ENCODE results near the gene DPYD. TPM values are rescaled to one million over a fixed set of nuclear protein-coding genes. Genes with fewer than 3 reads are reported as not detected.
A peak's percentile ranks its signal among the peaks of the same experiment; 100 is the strongest.

Gene DPYD
- total RNA-seq, 4 donors from 2014 or later, result 35.7 to 65.4 (median 43.7) TPM

- peaks cover 0 to 24% (median 2%) of the 10 kb centered on the region in 4 donors for H3K4me1 ChIP-seq
- H3K36me3 ChIP-seq, result no peaks in the 10 kb centered on the region
- TF ChIP-seq, protein P1, sequence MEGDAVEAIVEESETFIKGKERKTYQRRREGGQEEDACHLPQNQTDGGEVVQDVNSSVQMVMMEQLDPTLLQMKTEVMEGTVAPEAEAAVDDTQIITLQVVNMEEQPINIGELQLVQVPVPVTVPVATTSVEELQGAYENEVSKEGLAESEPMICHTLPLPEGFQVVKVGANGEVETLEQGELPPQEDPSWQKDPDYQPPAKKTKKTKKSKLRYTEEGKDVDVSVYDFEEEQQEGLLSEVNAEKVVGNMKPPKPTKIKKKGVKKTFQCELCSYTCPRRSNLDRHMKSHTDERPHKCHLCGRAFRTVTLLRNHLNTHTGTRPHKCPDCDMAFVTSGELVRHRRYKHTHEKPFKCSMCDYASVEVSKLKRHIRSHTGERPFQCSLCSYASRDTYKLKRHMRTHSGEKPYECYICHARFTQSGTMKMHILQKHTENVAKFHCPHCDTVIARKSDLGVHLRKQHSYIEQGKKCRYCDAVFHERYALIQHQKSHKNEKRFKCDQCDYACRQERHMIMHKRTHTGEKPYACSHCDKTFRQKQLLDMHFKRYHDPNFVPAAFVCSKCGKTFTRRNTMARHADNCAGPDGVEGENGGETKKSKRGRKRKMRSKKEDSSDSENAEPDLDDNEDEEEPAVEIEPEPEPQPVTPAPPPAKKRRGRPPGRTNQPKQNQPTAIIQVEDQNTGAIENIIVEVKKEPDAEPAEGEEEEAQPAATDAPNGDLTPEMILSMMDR (IDR thresholded peaks at IDR 0.05), result no peak
- no peak for TF ChIP-seq POLR2A (IDR thresholded peaks at IDR 0.05)
- no peak for TF ChIP-seq EP300 (IDR thresholded peaks at IDR 0.05)
- no peak overlapping the region for H3K27ac ChIP-seq
- DNase-seq (ENCODE audit: low spot score in 2 of 2), result no peak
- H3K9me3 ChIP-seq, result no peaks in the 10 kb centered on the region
- WGBS, 2 donors, result 81 to 94% methylated on average over 5 of the region's 5 CpGs
- no peaks in the 10 kb centered on the region for H3K27me3 ChIP-seq
- no peak overlapping the region for H3K4me3 ChIP-seq
Measured at GRCh38 chr1:97136996-97137395, 783.8 kb downstream of the DPYD start.

DNA sequence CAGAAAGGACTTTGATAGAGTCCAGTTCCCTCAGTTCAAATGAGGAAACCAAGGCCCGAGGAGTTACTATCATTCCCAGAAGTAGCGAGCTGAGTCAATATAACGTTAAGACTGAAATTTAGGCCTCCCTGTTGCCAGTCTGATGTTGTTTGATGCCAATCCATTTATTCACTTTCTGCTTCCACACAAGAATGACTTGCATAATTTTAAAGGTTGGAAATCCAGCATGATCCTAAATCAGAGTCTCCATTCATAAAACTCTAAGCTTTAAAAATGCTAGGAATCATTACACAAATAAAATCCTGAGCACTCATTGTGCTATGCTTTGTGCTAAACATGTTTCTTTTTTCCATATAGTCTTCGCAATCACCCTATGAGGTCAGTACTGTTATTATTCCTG is 784.9 kb downstream of the DPYD start:
- Histone ChIP-seq H3K4me3 (no peak overlapping the region), H3K4me1 (peaks cover 0 to 19% (median 2%) of the 10 kb centered on the region in 4 donors), H3K36me3 (no peaks in the 10 kb centered on the region), H3K27me3 (no peaks in the 10 kb centered on the region), H3K27ac (peak overlapping the region in 1 of 4 donors; percentile 9), H3K9me3 (no peaks in the 10 kb centered on the region)
- no peak for TF ChIP-seq EP300 (IDR thresholded peaks at IDR 0.05)
- TF ChIP-seq POLR2A (IDR thresholded peaks at IDR 0.05), result no peak
- 69 to 82% methylated on average over 4 of the region's 4 CpGs for whole genome bisulfite sequencing, 2 donors
- no peak for DNase-seq (ENCODE audit: low spot score in 2 of 2)

- no peak for DNase-seq (ENCODE audit: low spot score in 2 of 2)
- Histone ChIP-seq H3K9me3 (no peaks in the 10 kb centered on the region), H3K27me3 (no peaks in the 10 kb centered on the region), H3K4me1 (no peaks in the 10 kb centered on the region), H3K36me3 (no peaks in the 10 kb centered on the region), H3K27ac (no peak overlapping the region), H3K4me3 (no peak overlapping the region)
- TF ChIP-seq EP300 (IDR thresholded peaks at IDR 0.05), result no peak
- TF ChIP-seq, protein P1 (IDR thresholded peaks at IDR 0.05), result no peak
- TF ChIP-seq POLR2A (IDR thresholded peaks at IDR 0.05), result no peak
- 79 to 84% methylated on average over 3 of the region's 3 CpGs for WGBS, 2 donors
Measured at GRCh38 chr1:97128426-97128825, 792.4 kb downstream of the DPYD start.

GRCh38 chr1:97123717-97124431 is 797.0 kb downstream of the DPYD start:
- TF ChIP-seq, protein P1 (IDR thresholded peaks at IDR 0.05), result no peak
- no peak for TF ChIP-seq POLR2A (IDR thresholded peaks at IDR 0.05)
- no peak for TF ChIP-seq EP300 (IDR thresholded peaks at IDR 0.05)

GRCh38 chr1:97120806-97121205 is 800.0 kb downstream of the DPYD start:
- TF ChIP-seq EP300 (IDR thresholded peaks at IDR 0.05), result no peak
- TF ChIP-seq POLR2A (IDR thresholded peaks at IDR 0.05), result no peak
- TF ChIP-seq, protein P1 (IDR thresholded peaks at IDR 0.05), result no peak
- Histone ChIP-seq H3K27ac (no peak overlapping the region), H3K9me3 (no peaks in the 10 kb centered on the region), H3K4me3 (no peak overlapping the region), H3K36me3 (peaks cover 0 to 6% (median 0%) of the 10 kb centered on the region in 3 donors), H3K4me1 (no peaks in the 10 kb centered on the region), H3K27me3 (no peaks in the 10 kb centered on the region)
- no peak for DNase-seq (ENCODE audit: low spot score in 2 of 2)
- WGBS, 2 donors, result 94 to 96% methylated on average over 1 of the region's 1 CpG

More at GRCh38 chr1:97123717-97124431, 797.0 kb downstream of the DPYD start:
- Histone ChIP-seq H3K36me3 (peaks cover 0 to 6% (median 0%) of the 10 kb centered on the region in 3 donors), H3K27ac (no peak overlapping the region), H3K4me3 (no peak overlapping the region), H3K4me1 (no peaks in the 10 kb centered on the region), H3K27me3 (no peaks in the 10 kb centered on the region), H3K9me3 (no peaks in the 10 kb centered on the region)
- WGBS, 2 donors, result 85 to 92% methylated on average over 3 of the region's 3 CpGs
- no peak for DNase-seq (ENCODE audit: low spot score in 2 of 2)

Data from tibial nerve (tissue), 4 donors.